Activated CD8-positive, alpha-beta memory T cell treated with anti-CD3 and anti-CD28 coated beads, Interleukin-2, amount 10 ng/mL, durations not matched to agents 7 days and 5 days (primary cell): ENCODE data around the gene SMPD1. TPM values are rescaled to one million over a fixed set of nuclear protein-coding genes. Genes with fewer than 3 reads are reported as not detected.

ENCODE experiments used
- ATAC-seq: fragments of 150-1000 bp; cut with Tn5 transposase; one replicate; pipeline ENCODE4 v1.10.0; 2021; ENCODE audit warnings: moderate library complexity
- CTCF ChIA-PET: fragments of 350-600 bp; sonication (Branson Sonifier 250); formaldehyde crosslinking; loops from one replicate; lab custom pipeline; 2021; ENCODE audit warnings: antibody characterized with exemption; lab: Charles Lee
- DNase-seq: peaks from one replicate; pipeline ENCODE4 v3.0.0-alpha.2; 2020
- H3K27ac Mint-ChIP-seq: one replicate; pipeline ENCODE4 v1.8.0; 2021; ENCODE audit warnings: mild to moderate bottlenecking, mixed read lengths
- H3K27me3 Mint-ChIP-seq: one replicate; pipeline ENCODE4 v1.8.0; 2021; ENCODE audit warnings: mixed read lengths
- H3K36me3 Mint-ChIP-seq: one replicate; pipeline ENCODE4 v1.8.0; 2021; ENCODE audit warnings: mild to moderate bottlenecking, mixed read lengths
- H3K4me1 Mint-ChIP-seq: one replicate; pipeline ENCODE4 v1.8.0; 2021; ENCODE audit warnings: mixed read lengths
- H3K4me3 Mint-ChIP-seq: one replicate; pipeline ENCODE4 v1.8.0; 2021; ENCODE audit warnings: mild to moderate bottlenecking, moderate library complexity, mixed read lengths
- H3K9me3 Mint-ChIP-seq: one replicate; pipeline ENCODE4 v1.8.0; 2022; ENCODE audit warnings: low read depth, mixed read lengths
- total RNA-seq, 2 experiments: library from RNA; stranded (reverse); gene quantifications; one replicate each; pipeline ENCODE4 v1.2.3, GENCODE V29; 2021

The SMPD1 gene
- total RNA-seq, 2 experiments from 2014 or later: 38.9 to 41.9 TPM

GRCh38 chr11:6405846-6406245 lies 15.6 kb downstream of the SMPD1 start:
- ATAC-seq (no peak), DNase-seq (no peak)
- Mint-ChIP-seq H3K27ac (no peak overlapping the region), H3K27me3 (no peaks in the 10 kb centered on the region), H3K4me1 (peaks cover 67% of the 10 kb centered on the region), H3K9me3 (no peaks in the 10 kb centered on the region), H3K36me3 (peaks cover 14% of the 10 kb centered on the region), H3K4me3 (no peak overlapping the region)
- CTCF ChIA-PET: interaction anchor here (1.0 to 4.5 kb wide), 4 partner anchors 27 to 43 kb away, joined by 3 to 30 read pairs (median 4); no protein-coding TSS in a partner anchor

GRCh38 chr11:6406370-6406769 lies 16.1 kb downstream of the SMPD1 start:
- Mint-ChIP-seq H3K27ac (peak overlapping the region; percentile 20), H3K27me3 (no peaks in the 10 kb centered on the region), H3K36me3 (peaks cover 11% of the 10 kb centered on the region), H3K4me3 (no peak overlapping the region), H3K4me1 (peaks cover 62% of the 10 kb centered on the region), H3K9me3 (no peaks in the 10 kb centered on the region)
- no peak for ATAC-seq
- DNase-seq: no peak
- CTCF ChIA-PET: interaction anchor here (1.0 to 2.1 kb wide), 3 partner anchors 27 to 43 kb away, joined by 3 to 6 read pairs (median 3); no protein-coding TSS in a partner anchor

- Mint-ChIP-seq H3K4me3 (no peak overlapping the region), H3K9me3 (no peaks in the 10 kb centered on the region), H3K4me1 (peaks cover 23% of the 10 kb centered on the region), H3K27ac (no peak overlapping the region), H3K36me3 (peaks cover 11% of the 10 kb centered on the region), H3K27me3 (no peaks in the 10 kb centered on the region)
- ATAC-seq: no peak
- no peak for DNase-seq
- CTCF ChIA-PET: interaction anchor here (0.6 to 1.3 kb wide), 4 partner anchors 12 to 33 kb away, joined by 3 to 5 read pairs (median 4); no protein-coding TSS in a partner anchor
Observed at GRCh38 chr11:6410695-6411430, 20.6 kb downstream of the SMPD1 start.

GRCh38 chr11:6411594-6412031 lies 21.3 kb downstream of the SMPD1 start:
- CTCF ChIA-PET: interaction anchor here (0.6 to 1.3 kb wide), 4 partner anchors 9 to 32 kb away, joined by 3 to 5 read pairs (median 4); no protein-coding TSS in a partner anchor
- no peak overlapping the region for H3K4me3 Mint-ChIP-seq

GRCh38 chr11:6413791-6414201 lies 23.5 kb downstream of the SMPD1 start:
- Mint-ChIP-seq H3K36me3 (peaks cover 8% of the 10 kb centered on the region), H3K4me1 (peaks cover 1% of the 10 kb centered on the region), H3K27me3 (no peaks in the 10 kb centered on the region), H3K27ac (no peak overlapping the region), H3K9me3 (no peaks in the 10 kb centered on the region), H3K4me3 (no peak overlapping the region)
- DNase-seq (no peak), ATAC-seq (peak; percentile 24)
- CTCF ChIA-PET: interaction anchor here (1.1 to 2.2 kb wide), 4 partner anchors 10 to 34 kb away, joined by 3 to 6 read pairs (median 4); no protein-coding TSS in a partner anchor

More at GRCh38 chr11:6411594-6412031, 21.3 kb downstream of the SMPD1 start:
- Mint-ChIP-seq H3K27me3 (no peaks in the 10 kb centered on the region), H3K36me3 (peaks cover 11% of the 10 kb centered on the region), H3K27ac (no peak overlapping the region), H3K9me3 (no peaks in the 10 kb centered on the region), H3K4me1 (peaks cover 16% of the 10 kb centered on the region)
- ATAC-seq (no peak), DNase-seq (no peak)

- no peak overlapping the region for H3K4me3 Mint-ChIP-seq
- H3K9me3 Mint-ChIP-seq: no peaks in the 10 kb centered on the region
- ATAC-seq (peak; percentile 15), DNase-seq (peak; percentile 67)
- CTCF ChIA-PET: interaction anchor here (1.1 to 8.3 kb wide), 3 partner anchors 16 to 36 kb away, joined by 3 to 50 read pairs (median 6); partner anchors contain the start of gene HPX
- peaks cover 5% of the 10 kb centered on the region for H3K36me3 Mint-ChIP-seq
- H3K4me1 Mint-ChIP-seq: peaks cover 4% of the 10 kb centered on the region
- H3K27me3 Mint-ChIP-seq: no peaks in the 10 kb centered on the region
- no peak overlapping the region for H3K27ac Mint-ChIP-seq
Observed at GRCh38 chr11:6414874-6415328, 24.6 kb downstream of the SMPD1 start.

- ATAC-seq (no peak), DNase-seq (no peak)
- Mint-ChIP-seq H3K4me1 (peaks cover 6% of the 10 kb centered on the region), H3K36me3 (peaks cover under 1% of the 10 kb centered on the region), H3K9me3 (no peaks in the 10 kb centered on the region), H3K27ac (no peak overlapping the region), H3K4me3 (no peak overlapping the region), H3K27me3 (peaks cover 2% of the 10 kb centered on the region)
- CTCF ChIA-PET: interaction anchor here (8.3 kb wide), 1 partner anchor 26 kb away, joined by 50 read pairs; the partner anchor contains the start of gene HPX
Observed at GRCh38 chr11:6415797-6416196, 25.5 kb downstream of the SMPD1 start.

GRCh38 chr11:6417907-6418556 lies 27.8 kb downstream of the SMPD1 start:
- H3K27me3 Mint-ChIP-seq: peaks cover 18% of the 10 kb centered on the region
- H3K4me3 Mint-ChIP-seq: no peak overlapping the region
- H3K27ac Mint-ChIP-seq: no peak overlapping the region
- no peaks in the 10 kb centered on the region for H3K9me3 Mint-ChIP-seq
- peaks cover 6% of the 10 kb centered on the region for H3K4me1 Mint-ChIP-seq
- peak; percentile 25 for ATAC-seq
- H3K36me3 Mint-ChIP-seq: peaks cover 1% of the 10 kb centered on the region
- DNase-seq: no peak
- CTCF ChIA-PET: interaction anchor here (0.8 to 8.3 kb wide), 5 partner anchors 8 to 64 kb away, joined by 3 to 50 read pairs (median 17); partner anchors contain the start of genes ARFIP2, HPX and TIMM10B

- H3K27ac Mint-ChIP-seq: peak overlapping the region; percentile 30
Observed at GRCh38 chr11:6418557-6419008, 28.3 kb downstream of the SMPD1 start.

GRCh38 chr11:6419009-6419631 lies 28.8 kb downstream of the SMPD1 start, which contains the start of gene APBB1:
APBB1 (minus strand) TSS chr11:6419094; CDS start chr11:6411347, 7,747 bp downstream.
- CTCF ChIA-PET: interaction anchor here (0.7 to 8.3 kb wide), 15 partner anchors 9 to 202 kb away, joined by 3 to 50 read pairs (median 4); partner anchors contain the start of genes ARFIP2, HPX and TIMM10B
- peak; percentile 72 for DNase-seq
- ATAC-seq: peak; percentile 79
- peaks cover 28% of the 10 kb centered on the region for H3K27me3 Mint-ChIP-seq
- no peaks in the 10 kb centered on the region for H3K9me3 Mint-ChIP-seq
- H3K4me3 Mint-ChIP-seq: no peak within 1 kb of the TSS
- H3K27ac Mint-ChIP-seq: peak within 1 kb of the TSS; percentile 30
- H3K4me1 Mint-ChIP-seq: peaks cover 6% of the 10 kb centered on the region
- H3K36me3 Mint-ChIP-seq: peaks cover 1% of the 10 kb centered on the region

More at GRCh38 chr11:6418557-6419008, 28.3 kb downstream of the SMPD1 start:
- H3K4me1 Mint-ChIP-seq: peaks cover 6% of the 10 kb centered on the region
- peaks cover 1% of the 10 kb centered on the region for H3K36me3 Mint-ChIP-seq
- no peak overlapping the region for H3K4me3 Mint-ChIP-seq
- no peak for ATAC-seq
- DNase-seq: peak; percentile 46
- CTCF ChIA-PET: interaction anchor here (0.8 to 8.3 kb wide), 10 partner anchors 9 to 202 kb away, joined by 3 to 50 read pairs (median 4); partner anchors contain the start of genes ARFIP2, HPX and TIMM10B
- peaks cover 22% of the 10 kb centered on the region for H3K27me3 Mint-ChIP-seq
- H3K9me3 Mint-ChIP-seq: no peaks in the 10 kb centered on the region

GRCh38 chr11:6420677-6421076 lies 30.4 kb downstream of the SMPD1 start:
- no peaks in the 10 kb centered on the region for H3K9me3 Mint-ChIP-seq
- H3K27ac Mint-ChIP-seq: no peak overlapping the region
- H3K36me3 Mint-ChIP-seq: peaks cover 1% of the 10 kb centered on the region
- H3K4me1 Mint-ChIP-seq: peaks cover 6% of the 10 kb centered on the region
- ATAC-seq (no peak), DNase-seq (no peak)
- peaks cover 38% of the 10 kb centered on the region for H3K27me3 Mint-ChIP-seq
- no peak overlapping the region for H3K4me3 Mint-ChIP-seq
- CTCF ChIA-PET: interaction anchor here (0.6 to 8.3 kb wide), 4 partner anchors 17 to 58 kb away, joined by 3 to 50 read pairs (median 3); partner anchors contain the start of gene HPX

GRCh38 chr11:6427516-6427915 lies 37.2 kb downstream of the SMPD1 start:
- Mint-ChIP-seq H3K36me3 (no peaks in the 10 kb centered on the region), H3K27ac (no peak overlapping the region), H3K9me3 (no peaks in the 10 kb centered on the region), H3K4me1 (no peaks in the 10 kb centered on the region), H3K4me3 (no peak overlapping the region), H3K27me3 (peaks cover 26% of the 10 kb centered on the region)
- DNase-seq (no peak), ATAC-seq (no peak)
- CTCF ChIA-PET: interaction anchor here (0.7 to 9.6 kb wide), 5 partner anchors 8 to 1976 kb away, joined by 3 to 71 read pairs (median 4); partner anchors contain the start of genes APBB1 and HPX
